Activated T-cell treated with anti-CD3 and anti-CD28 coated beads, Interleukin-2, amount 50 U/mL, for 72 hours (primary cell): Measurements from ENCODE around the gene GALNT14. TPM values are rescaled to one million over a fixed set of nuclear protein-coding genes. Genes with fewer than 3 reads are reported as not detected.

Experiments
- ATAC-seq, 2 donors: fragments of 150-1000 bp; cut with Tn5 transposase; replicated peaks in 1 of 2; 2 replicates each; pipeline ENCODE4 v1.10.0; 2021; ENCODE audit warnings: moderate library complexity in 2 of 2, mild to moderate bottlenecking in 1 of 2
- DNase-seq, 2 donors: peaks; one replicate each; pipeline ENCODE4 v3.0.0; 2021 to 2022; ENCODE audit warnings: mixed read lengths in 1 of 2
- H3K27ac Mint-ChIP-seq: one replicate; pipeline ENCODE4 v1.8.0; 2022; ENCODE audit warnings: mild to moderate bottlenecking, moderate library complexity, mixed read lengths
- H3K27me3 Mint-ChIP-seq: one replicate; pipeline ENCODE4 v1.8.0; 2022; ENCODE audit warnings: low read depth, mixed read lengths
- H3K36me3 Mint-ChIP-seq, 2 donors: one replicate each; pipeline ENCODE4 v1.8.0; 2022; ENCODE audit warnings: mixed read lengths in 2 of 2, mild to moderate bottlenecking in 1 of 2; ENCODE audit not compliant: insufficient read depth in 2 of 2
- H3K4me1 Mint-ChIP-seq: one replicate; pipeline ENCODE4 v1.8.0; 2022; ENCODE audit warnings: low read depth, mixed read lengths
- H3K4me3 Mint-ChIP-seq, 2 donors: one replicate each; pipeline ENCODE4 v1.8.0; 2022; ENCODE audit warnings: mild to moderate bottlenecking in 2 of 2, mixed read lengths in 2 of 2, moderate library complexity in 2 of 2
- H3K9me3 Mint-ChIP-seq, 2 donors: one replicate each; pipeline ENCODE4 v1.8.0; 2022; ENCODE audit warnings: mixed read lengths in 2 of 2
- total RNA-seq, 2 donors: library from RNA; stranded (reverse); gene quantifications; one replicate each; pipeline ENCODE4 v1.2.3, GENCODE V29; 2022

GALNT14 gene
- total RNA-seq, 2 donors from 2014 or later, result 0.67 to 0.81 TPM

GRCh38 chr2:31055938-31056337 lies 82.3 kb downstream of the GALNT14 start:
- Mint-ChIP-seq H3K27me3 (no peaks in the 10 kb centered on the region), H3K36me3 (no peaks in the 10 kb centered on the region), H3K27ac (no peak overlapping the region), H3K9me3 (no peaks in the 10 kb centered on the region), H3K4me3 (no peak overlapping the region), H3K4me1 (peaks cover 14% of the 10 kb centered on the region)
- no peak for DNase-seq
- no peak for ATAC-seq

DNA sequence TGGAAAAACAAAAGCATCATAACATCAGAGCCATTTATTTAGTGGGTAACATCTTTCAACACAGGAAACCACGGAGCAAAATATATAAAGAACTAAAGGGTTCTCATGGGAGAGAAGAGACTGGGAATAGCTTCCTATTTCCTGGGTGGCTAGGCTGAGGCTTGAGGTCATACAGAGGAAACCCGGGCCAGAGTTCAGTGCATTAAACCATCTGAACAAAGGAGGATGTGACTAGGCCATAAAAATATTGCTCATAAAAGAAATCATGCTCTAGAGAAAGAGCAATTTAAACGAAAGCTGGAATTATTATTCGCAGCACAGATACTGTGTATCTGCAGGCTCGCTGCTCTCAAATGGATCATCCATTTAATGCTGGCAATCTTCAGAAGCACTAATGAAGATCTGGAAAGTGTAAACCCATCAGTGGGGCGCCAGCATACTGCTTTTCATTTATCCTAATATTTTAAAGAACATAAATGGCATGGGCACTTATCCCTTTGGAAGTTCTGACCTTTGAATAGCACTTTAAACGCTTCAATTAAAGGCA lies 83.3 kb downstream of the GALNT14 start:
- Mint-ChIP-seq H3K36me3 (no peaks in the 10 kb centered on the region), H3K4me3 (no peak overlapping the region), H3K4me1 (peaks cover 17% of the 10 kb centered on the region), H3K9me3 (no peaks in the 10 kb centered on the region), H3K27me3 (no peaks in the 10 kb centered on the region), H3K27ac (no peak overlapping the region)
- DNase-seq (no peak), ATAC-seq (no peak)

GRCh38 chr2:31053929-31054782 lies 84.1 kb downstream of the GALNT14 start:
- peaks cover under 1% of the 10 kb centered on the region for H3K27me3 Mint-ChIP-seq
- peaks cover 17% of the 10 kb centered on the region for H3K4me1 Mint-ChIP-seq
- DNase-seq (no peak), ATAC-seq (no peak)
- no peak overlapping the region for H3K4me3 Mint-ChIP-seq
- H3K9me3 Mint-ChIP-seq, result no peaks in the 10 kb centered on the region
- H3K27ac Mint-ChIP-seq, result no peak overlapping the region
- no peaks in the 10 kb centered on the region for H3K36me3 Mint-ChIP-seq

GRCh38 chr2:31052284-31052683 lies 86.0 kb downstream of the GALNT14 start:
- no peak overlapping the region for H3K4me3 Mint-ChIP-seq
- H3K27ac Mint-ChIP-seq, result no peak overlapping the region
- peaks cover 17% of the 10 kb centered on the region for H3K4me1 Mint-ChIP-seq
- H3K9me3 Mint-ChIP-seq, result no peaks in the 10 kb centered on the region
- ATAC-seq (peak in 1 of 2 donors; percentile 4), DNase-seq (no peak)
- no peaks in the 10 kb centered on the region for H3K36me3 Mint-ChIP-seq
- H3K27me3 Mint-ChIP-seq, result peaks cover 8% of the 10 kb centered on the region

- H3K27me3 Mint-ChIP-seq, result peaks cover 8% of the 10 kb centered on the region
- peaks cover 17% of the 10 kb centered on the region for H3K4me1 Mint-ChIP-seq
- no peak overlapping the region for H3K27ac Mint-ChIP-seq
- no peak overlapping the region for H3K4me3 Mint-ChIP-seq
- no peaks in the 10 kb centered on the region for H3K9me3 Mint-ChIP-seq
- H3K36me3 Mint-ChIP-seq, result no peaks in the 10 kb centered on the region
- ATAC-seq (peak; percentile 69 to 78), DNase-seq (peak; percentile 13 to 21)
Measured at GRCh38 chr2:31051258-31052140, 86.7 kb downstream of the GALNT14 start.

GRCh38 chr2:31049916-31050588 lies 88.2 kb downstream of the GALNT14 start:
- H3K9me3 Mint-ChIP-seq, result no peaks in the 10 kb centered on the region
- H3K27me3 Mint-ChIP-seq, result peaks cover 8% of the 10 kb centered on the region
- H3K4me1 Mint-ChIP-seq, result peaks cover 17% of the 10 kb centered on the region
- ATAC-seq (no peak), DNase-seq (no peak)
- H3K36me3 Mint-ChIP-seq, result no peaks in the 10 kb centered on the region
- H3K4me3 Mint-ChIP-seq, result no peak overlapping the region
- H3K27ac Mint-ChIP-seq, result no peak overlapping the region

DNA sequence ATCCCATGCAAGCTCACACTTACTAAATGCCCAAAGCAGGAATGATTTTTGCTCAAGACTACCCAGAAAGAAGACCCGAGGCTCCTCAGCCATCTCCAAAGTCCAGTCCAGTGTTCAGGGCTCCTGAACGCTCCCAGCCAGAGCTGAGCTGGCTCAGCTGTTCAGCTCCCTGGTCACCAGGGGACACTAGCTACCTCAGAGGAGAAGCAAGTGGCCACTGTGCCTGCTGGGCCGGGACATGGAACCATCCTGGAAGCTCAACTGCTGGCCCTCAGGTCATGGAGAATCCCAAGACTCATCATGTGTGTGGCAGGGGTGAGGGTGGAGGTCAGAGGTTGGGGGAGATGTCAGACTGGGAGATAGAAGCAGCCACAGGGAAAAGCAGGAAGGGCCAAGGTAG lies 89.0 kb downstream of the GALNT14 start:
- H3K9me3 Mint-ChIP-seq, result no peaks in the 10 kb centered on the region
- no peak overlapping the region for H3K4me3 Mint-ChIP-seq
- H3K27ac Mint-ChIP-seq, result no peak overlapping the region
- no peaks in the 10 kb centered on the region for H3K36me3 Mint-ChIP-seq
- ATAC-seq, result no peak
- peaks cover 8% of the 10 kb centered on the region for H3K27me3 Mint-ChIP-seq
- H3K4me1 Mint-ChIP-seq, result peaks cover 17% of the 10 kb centered on the region
- no peak for DNase-seq

GRCh38 chr2:31047599-31047998 lies 90.6 kb downstream of the GALNT14 start:
- Mint-ChIP-seq H3K27me3 (peaks cover 8% of the 10 kb centered on the region), H3K4me1 (peaks cover 17% of the 10 kb centered on the region), H3K27ac (no peak overlapping the region), H3K36me3 (no peaks in the 10 kb centered on the region), H3K4me3 (no peak overlapping the region), H3K9me3 (no peaks in the 10 kb centered on the region)
- DNase-seq, result no peak
- ATAC-seq, result no peak

- Mint-ChIP-seq H3K36me3 (peaks cover 3 to 12% of the 10 kb centered on the region in 2 donors), H3K27me3 (peaks cover 5% of the 10 kb centered on the region), H3K4me1 (no peaks in the 10 kb centered on the region), H3K27ac (no peak overlapping the region), H3K9me3 (peaks cover 8 to 9% of the 10 kb centered on the region in 2 donors), H3K4me3 (no peak overlapping the region)
- no peak for ATAC-seq
- DNase-seq, result no peak
Measured at GRCh38 chr2:31038385-31038784, 99.9 kb downstream of the GALNT14 start.

- Mint-ChIP-seq H3K4me1 (no peaks in the 10 kb centered on the region), H3K9me3 (peaks cover 8 to 9% of the 10 kb centered on the region in 2 donors), H3K27ac (no peak overlapping the region), H3K4me3 (no peak overlapping the region), H3K27me3 (peaks cover 9% of the 10 kb centered on the region), H3K36me3 (peaks cover 3 to 12% of the 10 kb centered on the region in 2 donors)
- DNase-seq, result no peak
- no peak for ATAC-seq
Measured at GRCh38 chr2:31037058-31037457, 101.2 kb downstream of the GALNT14 start.

DNA sequence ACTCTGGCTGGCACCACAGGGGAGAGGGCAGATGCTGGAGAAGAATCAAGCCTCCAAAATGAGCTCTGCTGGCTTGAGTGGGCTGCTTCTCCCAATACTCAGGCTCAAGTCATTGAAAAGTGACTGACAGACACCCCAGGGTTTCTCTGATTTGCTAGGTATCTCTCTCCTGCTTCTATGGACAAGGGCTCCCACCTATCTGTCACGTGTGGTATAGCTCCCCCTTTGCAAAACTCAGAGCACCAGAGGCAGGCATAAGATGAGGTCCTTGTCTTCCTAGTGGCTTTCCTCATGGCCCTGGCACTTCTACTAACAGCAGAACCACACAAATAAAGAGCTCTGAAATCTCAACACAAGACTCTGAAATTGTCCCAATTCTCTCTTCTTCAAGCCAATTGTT lies 105.2 kb downstream of the GALNT14 start:
- DNase-seq (no peak), ATAC-seq (no peak)
- Mint-ChIP-seq H3K4me3 (no peak overlapping the region), H3K36me3 (peaks cover 3 to 11% of the 10 kb centered on the region in 2 donors), H3K4me1 (no peaks in the 10 kb centered on the region), H3K9me3 (peaks cover 7 to 8% of the 10 kb centered on the region in 2 donors), H3K27ac (no peak overlapping the region), H3K27me3 (peaks cover 9% of the 10 kb centered on the region)

DNA sequence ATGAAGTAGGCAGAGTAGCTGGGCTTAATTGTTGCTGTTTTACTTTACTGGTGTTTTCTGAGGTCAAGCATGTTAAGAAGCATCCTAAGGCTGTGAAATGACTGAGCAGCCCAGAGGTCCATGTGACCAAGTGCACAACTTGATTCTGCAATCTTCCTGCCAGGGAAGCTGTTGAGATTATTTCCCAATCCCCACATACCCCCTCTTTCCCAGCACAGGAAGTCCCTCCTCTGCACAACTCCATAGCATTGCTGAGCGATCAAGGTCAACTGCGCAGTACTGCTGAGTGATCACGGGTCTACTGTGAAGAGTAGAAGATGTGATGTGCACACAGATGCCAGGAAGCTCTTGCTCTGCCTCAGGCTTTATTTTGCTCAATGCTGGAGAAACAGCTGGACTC lies 105.8 kb downstream of the GALNT14 start:
- peaks cover 4 to 5% of the 10 kb centered on the region in 2 donors for H3K9me3 Mint-ChIP-seq
- ATAC-seq (no peak), DNase-seq (no peak)
- peaks cover 3 to 10% of the 10 kb centered on the region in 2 donors for H3K36me3 Mint-ChIP-seq
- no peak overlapping the region for H3K27ac Mint-ChIP-seq
- H3K4me3 Mint-ChIP-seq, result no peak overlapping the region
- H3K4me1 Mint-ChIP-seq, result no peaks in the 10 kb centered on the region
- H3K27me3 Mint-ChIP-seq, result peaks cover 9% of the 10 kb centered on the region
